H1 (cell line): ENCODE results near the gene PTCH2.

Experiments
- CEBPB ChIP-seq: IDR thresholded peaks from 2 replicates; pipeline ENCODE4 v1.6.1; 2012; ENCODE audit warnings: low read depth, low read length
- EP300 ChIP-seq, 2 experiments: IDR thresholded peaks; 1 replicate in 1 of 2; 2 replicates in 1 of 2; pipeline ENCODE4 v1.6.1; 2011 to 2012; ENCODE audit warnings: low read depth in 2 of 2, low read length in 2 of 2, mild to moderate bottlenecking in 2 of 2, borderline replicate concordance in 1 of 2, inconsistent platforms in 1 of 2, moderate library complexity in 1 of 2
- EZH2 ChIP-seq: fragments of 200-600 bp; sonication (generic); IDR thresholded peaks from 2 replicates; pipeline ENCODE4 v1.7.1; 2012; ENCODE audit warnings: low read depth, mild to moderate bottlenecking, moderate library complexity, low read length, inconsistent platforms; ENCODE audit not compliant: severe bottlenecking
- JUN ChIP-seq: IDR thresholded peaks from 2 replicates; pipeline ENCODE4 v1.6.1; 2011; ENCODE audit warnings: low read depth, mild to moderate bottlenecking, improper control_type of control experiment, low read length
- MAFK ChIP-seq: IDR thresholded peaks from 2 replicates; pipeline ENCODE4 v1.6.1; 2012; ENCODE audit warnings: low read depth, mild to moderate bottlenecking, improper control_type of control experiment, low read length
- POLR2A ChIP-seq, 2 experiments: IDR thresholded peaks; 1 replicate in 1 of 2; 2 replicates in 1 of 2; pipeline ENCODE4 v1.6.1; 2011; ENCODE audit warnings: low read depth in 2 of 2, low read length in 2 of 2, mild to moderate bottlenecking in 2 of 2; ENCODE audit errors: control extremely low read depth in 1 of 2
- POLR2AphosphoS5 ChIP-seq: IDR thresholded peaks from 2 replicates; pipeline ENCODE4 v1.6.1; 2011; ENCODE audit warnings: low read depth, low read length
- SP1 ChIP-seq: IDR thresholded peaks from 2 replicates; pipeline ENCODE4 v1.6.1; 2011; ENCODE audit warnings: low read depth, low read length
- TAF1 ChIP-seq: IDR thresholded peaks from 2 replicates; pipeline ENCODE4 v1.6.1; 2011; ENCODE audit warnings: mild to moderate bottlenecking, low read depth, low read length
- TF ChIP-seq, protein P1 (sequence below), 3 experiments: IDR thresholded peaks; 1 replicate in 2 of 3; 2 replicates in 1 of 3; pipeline versions ENCODE4 v1.5.1 to v1.6.1; 2011; ENCODE audit warnings: low read length in 3 of 3, mild to moderate bottlenecking in 3 of 3, inconsistent platforms in 2 of 3, low read depth in 1 of 3, moderate library complexity in 1 of 3; ENCODE audit not compliant: insufficient read depth in 1 of 3; ENCODE audit errors: control extremely low read depth in 1 of 3
- TF ChIP-seq, protein P2 (sequence below): IDR thresholded peaks from 2 replicates; pipeline ENCODE4 v1.6.1; 2012; ENCODE audit warnings: inconsistent platforms

DNA sequence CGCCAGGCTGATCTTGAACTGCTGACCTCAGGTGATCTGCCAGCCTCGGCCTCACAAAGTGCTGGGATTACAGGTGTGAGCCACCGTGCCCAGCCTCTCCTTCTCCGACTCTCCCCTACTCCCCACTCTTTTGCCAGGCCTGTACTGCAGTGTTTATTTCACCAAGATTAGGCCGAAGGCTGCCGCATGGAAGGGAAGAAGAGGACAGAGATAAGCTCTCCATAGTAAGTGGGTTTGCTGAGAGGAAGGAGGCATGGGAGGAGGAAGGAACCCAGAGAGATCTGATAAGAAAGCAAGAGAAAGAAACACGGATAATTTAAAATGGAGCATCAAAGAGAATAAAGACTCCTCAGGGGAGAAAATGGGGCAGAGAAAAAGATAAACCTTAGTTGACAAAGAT, 8.7 kb downstream of the PTCH2 start:
- TF ChIP-seq, protein P1, sequence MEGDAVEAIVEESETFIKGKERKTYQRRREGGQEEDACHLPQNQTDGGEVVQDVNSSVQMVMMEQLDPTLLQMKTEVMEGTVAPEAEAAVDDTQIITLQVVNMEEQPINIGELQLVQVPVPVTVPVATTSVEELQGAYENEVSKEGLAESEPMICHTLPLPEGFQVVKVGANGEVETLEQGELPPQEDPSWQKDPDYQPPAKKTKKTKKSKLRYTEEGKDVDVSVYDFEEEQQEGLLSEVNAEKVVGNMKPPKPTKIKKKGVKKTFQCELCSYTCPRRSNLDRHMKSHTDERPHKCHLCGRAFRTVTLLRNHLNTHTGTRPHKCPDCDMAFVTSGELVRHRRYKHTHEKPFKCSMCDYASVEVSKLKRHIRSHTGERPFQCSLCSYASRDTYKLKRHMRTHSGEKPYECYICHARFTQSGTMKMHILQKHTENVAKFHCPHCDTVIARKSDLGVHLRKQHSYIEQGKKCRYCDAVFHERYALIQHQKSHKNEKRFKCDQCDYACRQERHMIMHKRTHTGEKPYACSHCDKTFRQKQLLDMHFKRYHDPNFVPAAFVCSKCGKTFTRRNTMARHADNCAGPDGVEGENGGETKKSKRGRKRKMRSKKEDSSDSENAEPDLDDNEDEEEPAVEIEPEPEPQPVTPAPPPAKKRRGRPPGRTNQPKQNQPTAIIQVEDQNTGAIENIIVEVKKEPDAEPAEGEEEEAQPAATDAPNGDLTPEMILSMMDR (IDR thresholded peaks at IDR 0.05; ENCODE audit: control extremely low read depth in 1 of 3, insufficient read depth in 1 of 3, low read depth in 1 of 3, low read length in 3 of 3): no peak
- TF ChIP-seq, protein P2, sequence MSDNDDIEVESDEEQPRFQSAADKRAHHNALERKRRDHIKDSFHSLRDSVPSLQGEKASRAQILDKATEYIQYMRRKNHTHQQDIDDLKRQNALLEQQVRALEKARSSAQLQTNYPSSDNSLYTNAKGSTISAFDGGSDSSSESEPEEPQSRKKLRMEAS: no peak
- TF ChIP-seq TAF1 (no peak), MAFK (no peak), POLR2AphosphoS5 (no peak), JUN (no peak), CEBPB (no peak), EP300 (IDR thresholded peaks at IDR 0.05; ENCODE audit: borderline replicate concordance in 1 of 2, low read depth in 2 of 2, low read length in 2 of 2) (no peak), EZH2 (no peak), SP1 (no peak), POLR2A (IDR thresholded peaks at IDR 0.05; ENCODE audit: control extremely low read depth in 1 of 2, low read depth in 2 of 2, low read length in 2 of 2) (no peak)
